Loucy (cell line): ENCODE data around the gene HS6ST1.
A peak's percentile ranks its signal among the peaks of the same experiment; 100 is the strongest.

Experiments used
- H2AFZ ChIP-seq: fragments of 200-600 bp; sonication (generic); 2 replicates; pipeline ENCODE4 v1.6.0; 2016; ENCODE audit warnings: antibody characterized with exemption, mild to moderate bottlenecking, low read length, moderate library complexity
- H3F3A ChIP-seq: fragments of 200-600 bp; 2 replicates; pipeline ENCODE4 v1.6.0; 2016; ENCODE audit warnings: antibody characterized with exemption, low read depth, mild to moderate bottlenecking
- H3K27me3 ChIP-seq: fragments of 200-600 bp; sonication (generic); 2 replicates; pipeline ENCODE4 v1.6.1; 2014; ENCODE audit warnings: low read length, mild to moderate bottlenecking; ENCODE audit not compliant: insufficient read depth, poor library complexity, severe bottlenecking
- H3K36me3 ChIP-seq: fragments of 200-600 bp; sonication (generic); 2 replicates; pipeline ENCODE4 v1.6.1; 2016; ENCODE audit warnings: low read length; ENCODE audit not compliant: insufficient read depth
- H3K4me1 ChIP-seq: fragments of 200-600 bp; sonication (generic); 2 replicates; pipeline ENCODE4 v1.5.1; 2014; ENCODE audit warnings: low read length, mild to moderate bottlenecking; ENCODE audit not compliant: insufficient read depth, poor library complexity, severe bottlenecking
- H3K4me2 ChIP-seq: fragments of 200-600 bp; sonication (generic); 2 replicates; pipeline ENCODE4 v1.6.0; 2014; ENCODE audit warnings: antibody characterized with exemption, low read length, low read depth, mild to moderate bottlenecking; ENCODE audit not compliant: poor library complexity, severe bottlenecking
- H3K4me3 ChIP-seq: fragments of 200-600 bp; sonication (generic); 2 replicates; pipeline ENCODE4 v1.5.1; 2014; ENCODE audit warnings: low read length, mild to moderate bottlenecking, mixed read lengths; ENCODE audit not compliant: poor library complexity, severe bottlenecking
- H3K79me2 ChIP-seq: fragments of 200-600 bp; sonication (generic); 2 replicates; pipeline ENCODE4 v1.6.1; 2014; ENCODE audit warnings: low read length; ENCODE audit not compliant: insufficient read depth
- H3K9ac ChIP-seq: fragments of 200-600 bp; sonication (generic); 2 replicates; pipeline ENCODE4 v1.6.0; 2014; ENCODE audit warnings: mild to moderate bottlenecking, low read depth, low read length, moderate library complexity; ENCODE audit not compliant: poor library complexity, severe bottlenecking
- H3K9me2 ChIP-seq: fragments of 200-600 bp; sonication (generic); replicated peaks from 2 replicates; pipeline ENCODE4 v1.6.1; 2016; ENCODE audit warnings: low read depth, low read length, mixed read lengths
- H3K9me3 ChIP-seq: fragments of 200-600 bp; sonication (generic); 2 replicates; pipeline ENCODE4 v1.6.1; 2014; ENCODE audit warnings: mild to moderate bottlenecking, antibody characterized with exemption, low read length, low read depth; ENCODE audit not compliant: insufficient read depth
- H4K20me1 ChIP-seq: fragments of 200-600 bp; sonication (generic); 2 replicates; pipeline ENCODE4 v1.6.0; 2014; ENCODE audit warnings: antibody characterized with exemption, low read length, mild to moderate bottlenecking; ENCODE audit not compliant: insufficient read depth, poor library complexity, severe bottlenecking
- EZH2phosphoT487 ChIP-seq: fragments of 200-600 bp; IDR thresholded peaks from 2 replicates; pipeline ENCODE4 v1.6.1; 2018; ENCODE audit warnings: antibody characterized with exemption, mild to moderate bottlenecking, moderate library complexity, borderline replicate concordance
- TF ChIP-seq, protein P1 (sequence below): fragments of 200-600 bp; sonication (generic); conservative IDR thresholded peaks from 2 replicates; pipeline ENCODE4 v1.5.1; 2014; ENCODE audit warnings: mild to moderate bottlenecking, antibody characterized with exemption, low read length

The HS6ST1 gene

DNA sequence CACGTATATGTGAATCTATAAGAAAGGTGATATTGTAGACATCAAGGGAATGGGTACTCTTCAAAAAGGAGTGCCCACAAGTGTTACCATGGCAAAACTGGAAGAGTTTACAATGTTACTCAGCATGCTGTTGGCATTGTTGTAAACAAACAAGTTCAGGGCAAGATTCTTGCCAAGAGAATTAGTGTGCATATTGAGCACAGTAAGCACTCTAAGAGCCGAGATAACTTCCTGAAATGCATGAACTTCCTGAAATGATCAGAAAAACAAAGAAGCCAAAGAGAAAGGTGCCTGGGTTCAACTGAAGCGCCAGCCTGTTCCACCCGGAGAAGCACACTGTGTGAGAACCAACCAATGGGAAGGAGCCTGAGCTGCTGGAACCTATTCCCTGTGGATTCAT lies 101.0 kb downstream of the HS6ST1 start:
- TF ChIP-seq EZH2phosphoT487: no peak
- TF ChIP-seq, protein P1, sequence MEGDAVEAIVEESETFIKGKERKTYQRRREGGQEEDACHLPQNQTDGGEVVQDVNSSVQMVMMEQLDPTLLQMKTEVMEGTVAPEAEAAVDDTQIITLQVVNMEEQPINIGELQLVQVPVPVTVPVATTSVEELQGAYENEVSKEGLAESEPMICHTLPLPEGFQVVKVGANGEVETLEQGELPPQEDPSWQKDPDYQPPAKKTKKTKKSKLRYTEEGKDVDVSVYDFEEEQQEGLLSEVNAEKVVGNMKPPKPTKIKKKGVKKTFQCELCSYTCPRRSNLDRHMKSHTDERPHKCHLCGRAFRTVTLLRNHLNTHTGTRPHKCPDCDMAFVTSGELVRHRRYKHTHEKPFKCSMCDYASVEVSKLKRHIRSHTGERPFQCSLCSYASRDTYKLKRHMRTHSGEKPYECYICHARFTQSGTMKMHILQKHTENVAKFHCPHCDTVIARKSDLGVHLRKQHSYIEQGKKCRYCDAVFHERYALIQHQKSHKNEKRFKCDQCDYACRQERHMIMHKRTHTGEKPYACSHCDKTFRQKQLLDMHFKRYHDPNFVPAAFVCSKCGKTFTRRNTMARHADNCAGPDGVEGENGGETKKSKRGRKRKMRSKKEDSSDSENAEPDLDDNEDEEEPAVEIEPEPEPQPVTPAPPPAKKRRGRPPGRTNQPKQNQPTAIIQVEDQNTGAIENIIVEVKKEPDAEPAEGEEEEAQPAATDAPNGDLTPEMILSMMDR: no peak
- no peaks in the 10 kb centered on the region for H3K79me2 ChIP-seq
- H3K9me2 ChIP-seq: no peaks in the 10 kb centered on the region
- H3K36me3 ChIP-seq: no peaks in the 10 kb centered on the region
- H3K4me1 ChIP-seq: no peaks in the 10 kb centered on the region
- no peaks in the 10 kb centered on the region for H3K9me3 ChIP-seq
- H3K4me2 ChIP-seq: no peak overlapping the region
- H3F3A ChIP-seq: no peaks in the 10 kb centered on the region
- H4K20me1 ChIP-seq: no peaks in the 10 kb centered on the region
- H2AFZ ChIP-seq: peak overlapping the region; percentile 83; the same call in 1 of the 2 replicates
- H3K9ac ChIP-seq: no peak overlapping the region
- H3K27me3 ChIP-seq: no peaks in the 10 kb centered on the region
- H3K4me3 ChIP-seq: no peak overlapping the region

- Histone ChIP-seq H4K20me1 (no peaks in the 10 kb centered on the region), H2AFZ (no peak overlapping the region), H3K36me3 (no peaks in the 10 kb centered on the region), H3K4me1 (no peaks in the 10 kb centered on the region), H3K9me2 (no peaks in the 10 kb centered on the region), H3K4me3 (no peak overlapping the region), H3K9me3 (no peaks in the 10 kb centered on the region), H3K9ac (no peak overlapping the region), H3K4me2 (no peak overlapping the region), H3K79me2 (no peaks in the 10 kb centered on the region), H3F3A (no peaks in the 10 kb centered on the region), H3K27me3 (no peaks in the 10 kb centered on the region)
- TF ChIP-seq, protein P1: no peak
- no peak for TF ChIP-seq EZH2phosphoT487
Observed at GRCh38 chr2:128215897-128216642, 102.6 kb downstream of the HS6ST1 start.
